Measurements from ENCODE around the gene CRACDL.

GRCh38 chr2:98912221-98912851, 23.7 kb downstream of the CRACDL start:
- TF ChIP-seq TCF12 (IDR thresholded peaks at IDR 0.05; ENCODE audit: low read depth) (no peak), TAF1 (IDR thresholded peaks at IDR 0.05; ENCODE audit: low read depth) (no peak), CREB1 (IDR thresholded peaks at IDR 0.05; ENCODE audit: low read depth) (no peak), NFIC (IDR thresholded peaks at IDR 0.05) (no peak), YY1 (IDR thresholded peaks at IDR 0.05; ENCODE audit: low read depth) (no peak), EP300 (IDR thresholded peaks at IDR 0.05; ENCODE audit: borderline replicate concordance) (no peak), REST (IDR thresholded peaks at IDR 0.05; ENCODE audit: low read depth) (no peak), FOXM1 (IDR thresholded peaks at IDR 0.05; ENCODE audit: borderline replicate concordance, low read depth) (no peak), ZBTB7A (IDR thresholded peaks at IDR 0.05; ENCODE audit: low read depth) (no peak), RAD21 (IDR thresholded peaks at IDR 0.05; ENCODE audit: low read depth) (no peak), CEBPB (IDR thresholded peaks at IDR 0.05) (no peak), EGR1 (IDR thresholded peaks at IDR 0.05) (no peak)
- TF ChIP-seq, protein P1, sequence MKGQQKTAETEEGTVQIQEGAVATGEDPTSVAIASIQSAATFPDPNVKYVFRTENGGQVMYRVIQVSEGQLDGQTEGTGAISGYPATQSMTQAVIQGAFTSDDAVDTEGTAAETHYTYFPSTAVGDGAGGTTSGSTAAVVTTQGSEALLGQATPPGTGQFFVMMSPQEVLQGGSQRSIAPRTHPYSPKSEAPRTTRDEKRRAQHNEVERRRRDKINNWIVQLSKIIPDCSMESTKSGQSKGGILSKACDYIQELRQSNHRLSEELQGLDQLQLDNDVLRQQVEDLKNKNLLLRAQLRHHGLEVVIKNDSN (IDR thresholded peaks at IDR 0.05): no peak
- TF ChIP-seq, protein P2, sequence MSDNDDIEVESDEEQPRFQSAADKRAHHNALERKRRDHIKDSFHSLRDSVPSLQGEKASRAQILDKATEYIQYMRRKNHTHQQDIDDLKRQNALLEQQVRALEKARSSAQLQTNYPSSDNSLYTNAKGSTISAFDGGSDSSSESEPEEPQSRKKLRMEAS (IDR thresholded peaks at IDR 0.05): no peak
